Lung (tissue), 12 donors: ENCODE data around the gene IFNA16. TPM values are rescaled to one million over a fixed set of nuclear protein-coding genes. Genes with fewer than 3 reads are reported as not detected.
"Not testable (repeated sequence)": the region's sequence is repeated elsewhere in the genome, so short reads cannot be mapped to it uniquely, and the experiment has no call there.

ENCODE experiments used
- ATAC-seq: fragments of 200-7000 bp; cut with Tn5 transposase; one replicate; pipeline ENCODE4 v1.9.1; 2020; ENCODE audit warnings: moderate number of reproducible peaks; ENCODE audit not compliant: insufficient read depth, low FRiP score
- DNase-seq, 3 donors: peaks; one replicate each; pipeline ENCODE4 v3.0.0-alpha.2; 2013 to 2017
- H3K27ac ChIP-seq, 2 donors: one replicate each; pipeline ENCODE4 v1.5.1; 2013; ENCODE audit warnings: mild to moderate bottlenecking in 2 of 2, moderate library complexity in 2 of 2, control low read depth in 1 of 2, inconsistent platforms in 1 of 2, low read depth in 1 of 2, low read length in 1 of 2
- H3K27me3 ChIP-seq, 3 donors: one replicate each; pipeline ENCODE4 v1.5.1; 2013; ENCODE audit warnings: low read length in 2 of 3; ENCODE audit not compliant: control insufficient read depth in 3 of 3, insufficient read depth in 3 of 3
- H3K36me3 ChIP-seq, 4 donors: one replicate each; pipeline ENCODE4 v1.5.1; 2013; ENCODE audit warnings: low read length in 4 of 4, mild to moderate bottlenecking in 1 of 4, moderate library complexity in 1 of 4; ENCODE audit not compliant: control insufficient read depth in 4 of 4, insufficient read depth in 4 of 4
- H3K4me1 ChIP-seq, 5 donors: one replicate each; pipeline ENCODE4 v1.5.1; 2013; ENCODE audit warnings: low read length in 5 of 5, mild to moderate bottlenecking in 2 of 5, moderate library complexity in 1 of 5; ENCODE audit not compliant: control insufficient read depth in 5 of 5, insufficient read depth in 5 of 5
- H3K4me3 ChIP-seq: one replicate; pipeline ENCODE4 v1.5.1; 2013; ENCODE audit warnings: mild to moderate bottlenecking, control low read depth, moderate library complexity
- H3K9ac ChIP-seq, 2 donors: one replicate each; pipeline ENCODE4 v1.5.1; 2013; ENCODE audit warnings: low read length in 2 of 2, control low read depth in 1 of 2; ENCODE audit not compliant: insufficient read depth in 1 of 2
- H3K9me3 ChIP-seq, 4 donors: one replicate each; pipeline ENCODE4 v1.5.1; 2013; ENCODE audit warnings: low read length in 3 of 4, mild to moderate bottlenecking in 1 of 4, moderate library complexity in 1 of 4; ENCODE audit not compliant: control insufficient read depth in 4 of 4, insufficient read depth in 3 of 4
- WGBS, 2 donors: extraction: QIAGEN DNeasy Blood & Tissue Kit; methylation state at CpG; one replicate each; pipeline ENCODE4 v1.1.7; 2013; 5-methylcytosine and 5-hydroxymethylcytosine counted together
- polyA plus RNA-seq, 2 donors: library from polyadenylated mRNA; stranded (reverse); fragments of 200-250 nt; gene quantifications; one replicate each; pipeline ENCODE4 v1.2.1, GENCODE V29; 2013
- total RNA-seq, 2 donors: library from RNA; depleted of rRNA in 1 of 2; stranded (reverse); fragments of >200 nt in 1 of 2; gene quantifications; one replicate each; pipeline ENCODE4 v1.2.1, GENCODE V29; 2014 to 2021
- TF ChIP-seq, protein P1 (sequence below): IDR thresholded peaks from 2 replicates; pipeline ENCODE4 v1.5.1; 2012; ENCODE audit warnings: mild to moderate bottlenecking; ENCODE audit errors: control extremely low read depth, extremely low read depth
- donor health status: control.
- donor health status: control.
- donor health status: Bipolar disorder and iron deficiency.
- donor health status: healthy.
- donor health status: DM: yes; HTN: yes; CAD: no.

The IFNA16 gene
- total and polyA plus RNA-seq, 4 donors, result not detected

DNA sequence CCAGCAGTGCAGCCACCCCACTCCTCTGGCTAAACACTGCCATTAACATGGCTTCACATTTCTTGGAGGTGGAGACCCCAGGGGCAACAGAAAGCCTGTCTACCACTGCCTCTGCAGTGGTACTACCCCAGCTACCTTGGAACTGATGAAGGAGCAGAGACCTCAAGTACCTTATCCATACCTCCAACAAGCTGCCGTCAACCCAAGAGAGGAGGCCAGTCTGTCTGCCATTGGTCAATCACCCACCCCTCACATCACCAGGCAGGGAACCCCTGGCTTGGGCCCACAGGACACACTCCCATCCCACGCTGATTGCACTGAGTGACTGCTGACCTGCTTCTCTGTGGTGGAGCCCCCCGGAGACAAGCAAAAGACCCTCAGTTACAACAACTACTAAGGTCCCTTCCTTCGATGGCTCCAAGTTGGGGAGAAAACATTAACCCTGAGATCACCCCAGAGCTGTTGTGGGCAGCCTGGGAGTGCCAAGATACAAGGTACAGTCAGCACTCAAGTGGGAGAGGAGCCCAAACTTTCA lies 17.1 kb upstream of the IFNA16 start:
- H3K27ac ChIP-seq, result no peak overlapping the region
- no peak overlapping the region for H3K4me3 ChIP-seq
- no peaks in the 10 kb centered on the region for H3K4me1 ChIP-seq
- no peaks in the 10 kb centered on the region for H3K27me3 ChIP-seq
- no peaks in the 10 kb centered on the region for H3K9me3 ChIP-seq
- DNase-seq (no peak), ATAC-seq (no peak)
- no peaks in the 10 kb centered on the region for H3K36me3 ChIP-seq
- TF ChIP-seq, protein P1, sequence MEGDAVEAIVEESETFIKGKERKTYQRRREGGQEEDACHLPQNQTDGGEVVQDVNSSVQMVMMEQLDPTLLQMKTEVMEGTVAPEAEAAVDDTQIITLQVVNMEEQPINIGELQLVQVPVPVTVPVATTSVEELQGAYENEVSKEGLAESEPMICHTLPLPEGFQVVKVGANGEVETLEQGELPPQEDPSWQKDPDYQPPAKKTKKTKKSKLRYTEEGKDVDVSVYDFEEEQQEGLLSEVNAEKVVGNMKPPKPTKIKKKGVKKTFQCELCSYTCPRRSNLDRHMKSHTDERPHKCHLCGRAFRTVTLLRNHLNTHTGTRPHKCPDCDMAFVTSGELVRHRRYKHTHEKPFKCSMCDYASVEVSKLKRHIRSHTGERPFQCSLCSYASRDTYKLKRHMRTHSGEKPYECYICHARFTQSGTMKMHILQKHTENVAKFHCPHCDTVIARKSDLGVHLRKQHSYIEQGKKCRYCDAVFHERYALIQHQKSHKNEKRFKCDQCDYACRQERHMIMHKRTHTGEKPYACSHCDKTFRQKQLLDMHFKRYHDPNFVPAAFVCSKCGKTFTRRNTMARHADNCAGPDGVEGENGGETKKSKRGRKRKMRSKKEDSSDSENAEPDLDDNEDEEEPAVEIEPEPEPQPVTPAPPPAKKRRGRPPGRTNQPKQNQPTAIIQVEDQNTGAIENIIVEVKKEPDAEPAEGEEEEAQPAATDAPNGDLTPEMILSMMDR, result no peak
- 85 to 86% methylated on average over 4 of the region's 4 CpGs for WGBS, 2 donors
- H3K9ac ChIP-seq, result no peak overlapping the region

DNA sequence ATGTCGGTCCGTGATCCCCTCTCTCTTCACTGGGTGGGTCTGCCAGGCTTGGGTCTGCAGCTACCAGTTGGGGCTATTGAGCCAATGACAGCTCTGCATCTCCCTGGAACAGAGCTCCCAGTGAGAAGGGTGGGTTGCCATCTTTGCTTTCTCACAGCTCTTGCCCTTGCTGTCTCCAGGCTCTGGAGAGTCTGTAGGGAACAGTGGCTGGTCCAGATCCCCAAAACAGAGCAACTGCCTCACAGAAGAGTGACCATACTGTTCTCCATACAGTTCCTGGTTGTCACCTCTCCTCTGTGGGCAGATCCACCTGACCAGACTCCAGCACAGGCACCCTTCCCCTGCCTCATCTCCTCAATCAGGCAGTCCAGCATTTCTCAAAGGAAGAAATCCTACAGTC lies 16.1 kb upstream of the IFNA16 start:
- no peak for ATAC-seq

DNA sequence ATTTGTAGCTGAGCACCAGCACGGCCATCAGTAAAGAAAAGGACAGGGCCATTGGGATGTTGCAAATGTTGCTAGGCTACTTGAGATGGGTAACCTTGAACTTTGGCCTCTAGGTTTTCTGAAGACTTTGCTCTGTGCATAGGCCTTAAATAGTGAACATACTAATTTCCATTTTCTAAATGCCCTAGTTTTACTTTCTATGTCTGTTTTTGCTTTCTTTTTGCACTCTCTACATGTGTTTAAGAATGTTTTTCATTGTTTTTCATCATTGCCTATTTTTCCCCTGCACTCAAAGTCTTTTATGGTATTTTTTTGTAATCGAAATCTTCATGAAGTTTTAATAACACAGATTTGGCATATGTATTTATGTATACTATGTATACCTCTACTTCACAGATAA lies 11.0 kb upstream of the IFNA16 start, which contains the start of gene IFNA17:
Gene IFNA17 (minus strand): TSS at position 101 of the 400 bp plus-strand sequence. CDS start 49 bp downstream, at position 52.
- DNase-seq (no peak), ATAC-seq (no peak)
- no peaks in the 10 kb centered on the region for H3K36me3 ChIP-seq
- H3K9me3 ChIP-seq, result no peaks in the 10 kb centered on the region
- no peak within 1 kb of the TSS for H3K4me3 ChIP-seq
- 89 to 96% methylated on average over 2 of the region's 2 CpGs for WGBS, 2 donors
- H3K27ac ChIP-seq, result no peak within 1 kb of the TSS
- no peaks in the 10 kb centered on the region for H3K27me3 ChIP-seq
- H3K4me1 ChIP-seq, result no peaks in the 10 kb centered on the region
- TF ChIP-seq, protein P1, result no peak
- no peak within 1 kb of the TSS for H3K9ac ChIP-seq

More for the DNA sequence above, 16.1 kb upstream of the IFNA16 start:
- H3K9ac ChIP-seq, result no peak overlapping the region
- H3K36me3 ChIP-seq, result no peaks in the 10 kb centered on the region
- no peaks in the 10 kb centered on the region for H3K27me3 ChIP-seq
- H3K9me3 ChIP-seq, result no peaks in the 10 kb centered on the region
- H3K27ac ChIP-seq, result no peak overlapping the region
- no peak for DNase-seq
- H3K4me1 ChIP-seq, result no peaks in the 10 kb centered on the region
- 95% methylated on average over 2 of the region's 2 CpGs for WGBS, 2 donors
- TF ChIP-seq, protein P1, result no peak
- H3K4me3 ChIP-seq, result no peak overlapping the region

DNA sequence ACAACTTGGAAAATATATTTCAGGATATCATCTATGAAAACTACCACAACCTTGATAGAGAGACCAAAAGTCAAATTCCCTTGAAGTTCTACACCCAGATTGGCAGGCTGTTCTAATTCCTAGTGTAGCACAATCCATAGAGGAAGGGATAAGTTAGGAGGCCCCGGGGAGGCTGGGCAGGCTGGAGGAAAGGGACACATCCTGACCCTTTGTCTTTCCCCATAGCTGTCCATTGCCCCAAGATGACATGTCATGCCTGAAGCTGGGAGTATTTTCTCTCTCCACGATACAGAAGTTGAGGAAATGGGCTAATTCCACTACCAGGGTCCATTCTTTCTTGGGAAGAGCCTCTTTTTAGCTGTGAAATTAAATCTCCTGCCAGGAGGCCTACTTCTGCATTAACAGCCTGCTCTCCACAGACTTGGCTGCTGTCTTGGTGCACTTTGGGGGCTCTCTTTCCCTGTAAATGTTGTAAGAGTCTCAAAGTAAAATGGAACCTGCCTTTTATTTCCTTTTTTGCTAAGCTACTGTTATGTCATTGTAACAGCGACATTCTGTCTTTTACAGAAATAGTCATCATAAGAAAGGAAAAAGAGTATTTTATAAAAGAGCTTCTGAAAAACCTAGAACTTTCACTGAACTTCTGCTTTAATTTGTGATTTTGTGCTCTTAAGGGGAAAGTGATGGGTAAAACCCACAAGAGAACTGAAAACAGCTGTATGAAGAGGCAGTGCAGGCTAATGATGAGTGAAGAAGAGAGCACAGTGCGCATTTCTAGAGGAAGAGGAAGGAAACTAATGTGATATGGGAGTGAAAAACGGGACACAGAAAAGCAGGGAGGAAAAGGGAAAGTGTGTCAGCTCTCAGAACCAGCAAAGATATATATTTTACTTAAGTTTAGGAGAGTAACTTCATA lies 3.4 kb downstream of the IFNA16 start:
- H3K27ac ChIP-seq, H3K9ac ChIP-seq, H3K36me3 ChIP-seq, H3K9me3 ChIP-seq, H3K4me3 ChIP-seq, H3K4me1 ChIP-seq, ATAC-seq, H3K27me3 ChIP-seq: not testable (repeated sequence)
- WGBS, 2 donors, result 33 to 47% methylated on average over 5 of the region's 5 CpGs
- peak in 1 of 3 donors; percentile 1 for DNase-seq

DNA sequence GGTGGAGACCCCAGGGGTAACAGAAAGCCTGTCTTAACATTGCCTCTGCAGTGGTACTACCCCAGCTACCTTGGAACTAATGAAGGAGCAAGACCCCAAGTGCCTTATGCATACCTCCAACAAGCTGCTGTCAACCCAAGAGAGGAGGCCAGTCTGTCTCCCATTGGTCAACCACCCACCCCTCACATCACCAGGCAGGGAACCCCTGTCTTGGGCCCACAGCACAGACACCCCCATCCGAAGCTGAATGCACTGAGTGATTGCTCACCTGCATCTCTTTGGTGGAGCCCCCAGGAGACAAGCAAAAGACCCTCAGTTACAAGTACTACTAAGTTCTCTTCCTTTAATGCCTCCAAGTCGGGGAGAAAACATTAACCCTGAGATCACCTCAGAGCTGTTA lies 5.0 kb downstream of the IFNA16 start:
- WGBS, 2 donors, result 71 to 76% methylated on average over 2 of the region's 2 CpGs
- not testable (repeated sequence) for H3K27ac ChIP-seq, DNase-seq, H3K9me3 ChIP-seq, H3K4me1 ChIP-seq, H3K4me3 ChIP-seq, H3K27me3 ChIP-seq, H3K9ac ChIP-seq, H3K36me3 ChIP-seq, ATAC-seq

DNA sequence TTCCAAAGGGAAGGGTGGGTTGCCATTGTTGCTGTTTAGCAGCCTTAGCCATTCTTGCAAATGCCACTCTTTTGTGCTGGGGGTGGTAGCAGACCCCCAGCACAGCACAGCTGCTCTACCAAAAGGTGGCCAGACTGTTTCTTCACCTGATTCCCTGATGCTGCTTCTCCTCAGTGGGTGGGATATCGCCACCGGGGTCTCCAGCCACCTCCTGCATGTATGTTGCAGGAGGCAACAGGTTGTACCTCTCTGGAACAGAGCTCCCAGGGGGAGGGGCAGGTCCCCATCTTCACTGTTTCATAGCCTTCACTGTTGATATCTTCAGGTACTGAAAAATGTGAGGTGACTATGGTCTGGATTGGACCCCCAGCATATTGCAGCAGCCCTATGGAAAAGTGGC lies 6.3 kb downstream of the IFNA16 start:
- not testable (repeated sequence) for H3K36me3 ChIP-seq, H3K9me3 ChIP-seq, H3K27me3 ChIP-seq, H3K27ac ChIP-seq, ATAC-seq, DNase-seq, H3K4me3 ChIP-seq, H3K9ac ChIP-seq, H3K4me1 ChIP-seq
- WGBS, 2 donors, result 87 to 92% methylated on average over 2 of the region's 2 CpGs
